CD4-positive, alpha-beta T cell treated with Interleukin-15 for 1 hour (primary cell): ENCODE data around the gene CACNA1C.

Experiments
- DNase-seq: peaks from one replicate; pipeline ENCODE4 v3.0.0-alpha.2; 2020

Gene CACNA1C

GRCh38 chr12:2498964-2499500 is 446.2 kb downstream of the CACNA1C start:
- no peak for DNase-seq

GRCh38 chr12:2501464-2502191 is 448.8 kb downstream of the CACNA1C start:
- DNase-seq, result no peak

GRCh38 chr12:2503036-2503435 is 450.2 kb downstream of the CACNA1C start:
- DNase-seq, result no peak

- no peak for DNase-seq
These were observed 451.0 kb downstream of the CACNA1C start for GRCh38 chr12:2503762-2504161.

GRCh38 chr12:2504577-2504976 is 451.8 kb downstream of the CACNA1C start:
- DNase-seq, result no peak

GRCh38 chr12:2507814-2508213 is 455.0 kb downstream of the CACNA1C start:
- DNase-seq, result no peak

- no peak for DNase-seq
These were observed 456.4 kb downstream of the CACNA1C start for GRCh38 chr12:2509137-2509536.

- DNase-seq, result no peak
These were observed 457.3 kb downstream of the CACNA1C start for GRCh38 chr12:2510045-2510444.

GRCh38 chr12:2513141-2514037 is 460.6 kb downstream of the CACNA1C start:
- DNase-seq, result no peak

GRCh38 chr12:2514038-2514340 is 461.2 kb downstream of the CACNA1C start:
- no peak for DNase-seq

- DNase-seq, result no peak
These were observed 468.0 kb downstream of the CACNA1C start for GRCh38 chr12:2520722-2521246.

- DNase-seq, result no peak
These were observed 470.5 kb downstream of the CACNA1C start for GRCh38 chr12:2523317-2523716.

- no peak for DNase-seq
These were observed 471.1 kb downstream of the CACNA1C start for GRCh38 chr12:2523844-2524243.

GRCh38 chr12:2526371-2526770 is 473.6 kb downstream of the CACNA1C start:
- DNase-seq, result no peak

GRCh38 chr12:2528001-2528400 is 475.2 kb downstream of the CACNA1C start:
- no peak for DNase-seq

GRCh38 chr12:2529807-2530206 is 477.0 kb downstream of the CACNA1C start:
- no peak for DNase-seq

- DNase-seq, result no peak
These were observed 478.6 kb downstream of the CACNA1C start for GRCh38 chr12:2531371-2531770.

GRCh38 chr12:2533036-2533435 is 480.2 kb downstream of the CACNA1C start:
- no peak for DNase-seq

GRCh38 chr12:2535583-2536204 is 482.9 kb downstream of the CACNA1C start:
- no peak for DNase-seq

GRCh38 chr12:2536724-2537123 is 483.9 kb downstream of the CACNA1C start:
- DNase-seq, result no peak

GRCh38 chr12:2537868-2538541 is 485.2 kb downstream of the CACNA1C start:
- DNase-seq, result no peak

- no peak for DNase-seq
These were observed 487.2 kb downstream of the CACNA1C start for GRCh38 chr12:2539938-2540337.

- DNase-seq, result no peak
These were observed 487.8 kb downstream of the CACNA1C start for GRCh38 chr12:2540535-2540941.
